Thoracic aorta (tissue), 2 donors: ENCODE results near the gene TCF4. TPM values are rescaled to one million over a fixed set of nuclear protein-coding genes. Genes with fewer than 3 reads are reported as not detected.

Experiments used
- ATAC-seq: fragments of 150-250 bp; one replicate; pipeline ENCODE4 v1.8.0; 2017; ENCODE audit warnings: low read depth; ENCODE audit not compliant: insufficient number of reproducible peaks, low FRiP score
- DNase-seq: peaks from one replicate; pipeline ENCODE4 v3.0.0-alpha.2; 2020; ENCODE audit warnings: low spot score
- H3K27ac ChIP-seq, 2 donors: fragments of 200-600 bp; sonication (generic); 1 replicate in 1 of 2; 2 replicates in 1 of 2; pipeline ENCODE4 v1.5.1; 2016; ENCODE audit warnings: mild to moderate bottlenecking in 2 of 2, moderate library complexity in 2 of 2
- H3K27me3 ChIP-seq: fragments of 200-600 bp; sonication (generic); replicated peaks from 2 replicates; pipeline ENCODE4 v1.6.0; 2016; ENCODE audit warnings: mild to moderate bottlenecking; ENCODE audit not compliant: insufficient read depth
- H3K36me3 ChIP-seq: fragments of 200-600 bp; sonication (generic); one replicate; pipeline ENCODE4 v1.5.1; 2016
- H3K4me1 ChIP-seq, 2 donors: fragments of 200-600 bp; sonication (generic); 1 replicate in 1 of 2; 2 replicates in 1 of 2; pipeline versions ENCODE4 v1.5.1 to v1.6.0; 2016; ENCODE audit warnings: low read depth in 2 of 2, mild to moderate bottlenecking in 1 of 2; ENCODE audit not compliant: control insufficient read depth in 1 of 2
- H3K4me3 ChIP-seq: fragments of 200-600 bp; sonication (generic); 2 replicates; pipeline ENCODE4 v1.5.1; 2016; ENCODE audit warnings: mild to moderate bottlenecking
- H3K9me3 ChIP-seq: fragments of 200-600 bp; sonication (generic); 2 replicates; pipeline ENCODE4 v1.5.1; 2016
- total RNA-seq, 2 donors: library from RNA; depleted of rRNA; stranded (reverse); fragments of >200 nt; gene quantifications; one replicate each; pipeline versions ENCODE4 v1.1.0 to v1.2.3, GENCODE V29; 2016
- TF ChIP-seq, protein P1 (sequence below): fragments of 200-600 bp; sonication (generic); IDR thresholded peaks from one replicate; pipeline ENCODE4 v1.5.1; 2019; ENCODE audit warnings: antibody characterized with exemption

TCF4 gene
- total RNA-seq, 2 donors from 2014 or later = 178 to 267 TPM

DNA sequence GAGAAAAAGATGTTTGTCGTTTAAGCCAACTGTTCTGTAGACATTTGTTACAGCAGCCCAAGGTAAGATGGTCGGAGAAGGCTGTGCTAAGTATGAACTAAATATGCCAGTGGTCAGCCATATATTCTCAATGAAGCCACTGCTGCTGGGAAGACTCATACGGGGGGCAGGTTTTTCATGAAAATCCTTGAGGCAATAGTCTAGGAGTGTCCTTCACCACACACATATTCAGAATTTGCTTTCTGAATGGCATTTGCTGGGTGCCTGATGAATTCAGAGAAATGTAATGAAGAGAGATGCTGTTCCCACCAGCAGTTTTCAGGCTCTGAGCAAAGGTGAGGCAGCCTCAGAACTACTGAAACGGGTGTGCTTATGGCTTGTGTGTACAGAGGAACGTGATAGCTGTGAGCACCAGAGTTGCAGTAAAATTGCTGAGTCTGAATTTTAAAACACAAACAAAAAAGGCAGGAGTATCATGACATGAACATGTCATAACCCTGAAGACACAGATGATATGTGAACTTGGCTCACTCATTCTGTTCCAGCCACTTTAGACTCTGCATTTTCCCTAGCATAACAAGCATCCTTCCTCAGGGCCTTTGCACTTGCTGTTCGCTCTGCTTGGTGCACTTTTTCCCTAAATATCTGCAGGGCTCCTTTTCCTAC is 21.3 kb upstream of the TCF4 start:
- no peaks in the 10 kb centered on the region for H3K36me3 ChIP-seq
- no peak for ATAC-seq
- no peak overlapping the region for H3K4me3 ChIP-seq
- no peak overlapping the region for H3K27ac ChIP-seq
- TF ChIP-seq, protein P1, sequence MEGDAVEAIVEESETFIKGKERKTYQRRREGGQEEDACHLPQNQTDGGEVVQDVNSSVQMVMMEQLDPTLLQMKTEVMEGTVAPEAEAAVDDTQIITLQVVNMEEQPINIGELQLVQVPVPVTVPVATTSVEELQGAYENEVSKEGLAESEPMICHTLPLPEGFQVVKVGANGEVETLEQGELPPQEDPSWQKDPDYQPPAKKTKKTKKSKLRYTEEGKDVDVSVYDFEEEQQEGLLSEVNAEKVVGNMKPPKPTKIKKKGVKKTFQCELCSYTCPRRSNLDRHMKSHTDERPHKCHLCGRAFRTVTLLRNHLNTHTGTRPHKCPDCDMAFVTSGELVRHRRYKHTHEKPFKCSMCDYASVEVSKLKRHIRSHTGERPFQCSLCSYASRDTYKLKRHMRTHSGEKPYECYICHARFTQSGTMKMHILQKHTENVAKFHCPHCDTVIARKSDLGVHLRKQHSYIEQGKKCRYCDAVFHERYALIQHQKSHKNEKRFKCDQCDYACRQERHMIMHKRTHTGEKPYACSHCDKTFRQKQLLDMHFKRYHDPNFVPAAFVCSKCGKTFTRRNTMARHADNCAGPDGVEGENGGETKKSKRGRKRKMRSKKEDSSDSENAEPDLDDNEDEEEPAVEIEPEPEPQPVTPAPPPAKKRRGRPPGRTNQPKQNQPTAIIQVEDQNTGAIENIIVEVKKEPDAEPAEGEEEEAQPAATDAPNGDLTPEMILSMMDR = no peak
- no peaks in the 10 kb centered on the region for H3K9me3 ChIP-seq
- H3K27me3 ChIP-seq = no peaks in the 10 kb centered on the region
- DNase-seq = no peak
- H3K4me1 ChIP-seq = no peaks in the 10 kb centered on the region

DNA sequence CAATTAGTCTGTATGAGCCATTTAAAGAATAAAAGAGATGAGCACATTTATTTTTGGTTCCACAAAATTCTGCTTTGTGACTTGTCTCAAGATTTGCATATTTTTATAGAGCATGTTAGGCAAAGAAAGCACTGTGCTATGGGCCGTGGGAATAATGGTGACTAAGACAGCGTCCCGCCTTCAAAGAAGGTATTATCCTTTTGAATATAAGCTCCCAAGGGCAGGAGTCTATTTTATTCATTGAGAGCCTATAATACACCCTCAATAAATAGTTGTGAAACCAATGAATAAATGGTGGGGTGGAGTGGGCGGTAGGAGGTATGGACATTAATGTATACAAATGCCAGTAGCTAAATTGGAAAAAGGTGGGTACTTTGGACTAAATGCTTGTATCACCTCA is 20.5 kb upstream of the TCF4 start:
- Histone ChIP-seq H3K27me3 (no peaks in the 10 kb centered on the region), H3K4me1 (no peaks in the 10 kb centered on the region), H3K4me3 (no peak overlapping the region), H3K36me3 (no peaks in the 10 kb centered on the region), H3K9me3 (no peaks in the 10 kb centered on the region), H3K27ac (no peak overlapping the region)
- ATAC-seq (no peak), DNase-seq (no peak)
- TF ChIP-seq, protein P1 = no peak

DNA sequence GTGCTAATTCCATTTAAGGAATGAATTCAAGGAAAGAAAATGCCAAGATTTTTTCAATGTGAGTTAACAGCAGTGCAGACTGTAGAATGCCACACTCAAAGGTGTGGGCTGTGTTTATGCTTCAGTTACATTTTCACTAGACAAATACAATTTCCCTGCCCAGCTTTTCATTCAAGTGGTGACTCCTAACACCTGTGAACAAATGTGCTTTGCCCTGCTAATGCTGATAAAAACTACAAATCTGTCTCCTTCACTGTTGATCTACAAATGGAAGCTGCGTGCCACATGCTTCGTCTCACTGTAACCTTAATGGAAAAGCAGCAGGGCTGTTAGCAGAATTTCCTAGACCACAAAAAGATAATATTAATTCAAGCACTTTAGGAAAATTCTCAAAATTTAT is 19.8 kb upstream of the TCF4 start:
- Histone ChIP-seq H3K9me3 (no peaks in the 10 kb centered on the region), H3K36me3 (no peaks in the 10 kb centered on the region), H3K27ac (no peak overlapping the region), H3K4me3 (no peak overlapping the region), H3K4me1 (no peaks in the 10 kb centered on the region), H3K27me3 (no peaks in the 10 kb centered on the region)
- TF ChIP-seq, protein P1 = no peak
- no peak for DNase-seq
- no peak for ATAC-seq

DNA sequence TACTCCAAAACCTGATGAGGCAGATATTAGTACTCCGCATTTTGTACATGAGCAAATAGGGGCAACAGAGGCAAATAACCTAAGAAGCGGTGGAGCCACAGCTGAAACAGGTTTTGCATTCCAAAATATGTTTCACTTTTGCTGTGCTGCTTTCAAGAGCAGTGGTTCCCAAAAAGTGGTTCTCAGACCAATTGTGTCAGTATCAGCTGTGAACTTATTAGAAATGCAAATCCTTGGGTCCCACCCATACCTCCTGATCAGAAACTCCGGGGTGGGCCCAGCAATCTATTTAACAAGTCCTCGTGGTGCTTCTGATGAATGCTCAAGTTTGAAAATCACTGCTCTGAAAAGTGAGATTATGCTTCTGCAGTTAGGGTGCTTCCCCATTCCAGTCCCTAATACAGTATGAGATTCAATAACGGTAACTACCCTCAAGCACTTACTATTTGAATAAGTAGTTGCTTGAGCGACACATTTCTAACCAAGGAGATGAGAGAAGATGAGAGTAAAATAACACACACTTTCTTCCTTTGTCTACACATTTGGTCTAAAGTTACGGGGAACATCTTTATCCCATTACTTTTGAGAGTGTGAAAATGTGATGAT is 17.8 kb upstream of the TCF4 start:
- TF ChIP-seq, protein P1 = no peak
- ATAC-seq (no peak), DNase-seq (no peak)
- H3K36me3 ChIP-seq = no peaks in the 10 kb centered on the region
- H3K27me3 ChIP-seq = no peaks in the 10 kb centered on the region
- H3K4me1 ChIP-seq = no peaks in the 10 kb centered on the region
- no peak overlapping the region for H3K27ac ChIP-seq
- no peak overlapping the region for H3K4me3 ChIP-seq
- no peaks in the 10 kb centered on the region for H3K9me3 ChIP-seq

DNA sequence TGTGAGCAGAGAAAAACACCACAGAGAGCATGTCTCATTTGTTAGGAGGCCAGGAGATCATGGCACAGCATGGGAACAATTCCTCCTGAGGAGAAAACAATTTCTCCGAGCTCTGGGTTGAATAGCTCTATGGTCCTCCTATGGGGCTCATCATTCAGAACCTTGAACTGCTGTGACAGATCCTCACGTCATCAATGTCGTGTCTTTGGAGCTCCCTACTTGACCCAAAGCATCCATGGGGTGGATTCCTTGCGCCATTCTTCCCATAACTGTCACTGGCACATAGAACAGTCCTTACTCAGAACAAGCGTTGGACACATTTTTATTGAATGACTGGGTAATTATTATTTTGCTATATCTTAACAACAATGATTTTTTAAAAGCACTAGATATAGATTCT is 15.8 kb upstream of the TCF4 start:
- DNase-seq (no peak), ATAC-seq (no peak)
- Histone ChIP-seq H3K4me3 (no peak overlapping the region), H3K9me3 (no peaks in the 10 kb centered on the region), H3K36me3 (no peaks in the 10 kb centered on the region), H3K4me1 (no peaks in the 10 kb centered on the region), H3K27me3 (no peaks in the 10 kb centered on the region), H3K27ac (no peak overlapping the region)
- TF ChIP-seq, protein P1 = no peak
